Endothelial cell of umbilical vein (primary cell): ENCODE results near the gene ARID2.

Experiments
- EZH2 ChIP-seq: IDR thresholded peaks from 2 replicates; pipeline ENCODE4 v1.6.1; 2012; ENCODE audit warnings: borderline replicate concordance, low read depth, mild to moderate bottlenecking, moderate library complexity, low read length, inconsistent platforms; ENCODE audit not compliant: severe bottlenecking
- JUN ChIP-seq: IDR thresholded peaks from 2 replicates; pipeline ENCODE4 v1.6.1; 2011; ENCODE audit warnings: borderline replicate concordance, low read depth; ENCODE audit not compliant: insufficient read length, insufficient read depth
- POLR2A ChIP-seq: IDR thresholded peaks from 2 replicates; pipeline ENCODE4 v1.6.1; 2012; ENCODE audit warnings: low read depth, mild to moderate bottlenecking, control low read depth, low read length
- POLR2AphosphoS5 ChIP-seq: IDR thresholded peaks from 2 replicates; pipeline ENCODE4 v1.6.1; 2012; ENCODE audit warnings: low read depth, mild to moderate bottlenecking, control low read depth, low read length, moderate library complexity; ENCODE audit not compliant: insufficient read depth
- TF ChIP-seq, protein P1 (sequence below), 2 donors: IDR thresholded peaks; 1 replicate in 1 of 2; 2 replicates in 1 of 2; pipeline ENCODE4 v1.5.1; 2011; ENCODE audit warnings: low read length in 2 of 2, mild to moderate bottlenecking in 2 of 2, moderate library complexity in 2 of 2, control low read depth in 1 of 2, inconsistent platforms in 1 of 2, low read depth in 1 of 2; ENCODE audit not compliant: insufficient read depth in 1 of 2; ENCODE audit errors: extremely low read depth in 1 of 2

GRCh38 chr12:45721369-45721768 is 8.1 kb upstream of the ARID2 start:
- TF ChIP-seq, protein P1, sequence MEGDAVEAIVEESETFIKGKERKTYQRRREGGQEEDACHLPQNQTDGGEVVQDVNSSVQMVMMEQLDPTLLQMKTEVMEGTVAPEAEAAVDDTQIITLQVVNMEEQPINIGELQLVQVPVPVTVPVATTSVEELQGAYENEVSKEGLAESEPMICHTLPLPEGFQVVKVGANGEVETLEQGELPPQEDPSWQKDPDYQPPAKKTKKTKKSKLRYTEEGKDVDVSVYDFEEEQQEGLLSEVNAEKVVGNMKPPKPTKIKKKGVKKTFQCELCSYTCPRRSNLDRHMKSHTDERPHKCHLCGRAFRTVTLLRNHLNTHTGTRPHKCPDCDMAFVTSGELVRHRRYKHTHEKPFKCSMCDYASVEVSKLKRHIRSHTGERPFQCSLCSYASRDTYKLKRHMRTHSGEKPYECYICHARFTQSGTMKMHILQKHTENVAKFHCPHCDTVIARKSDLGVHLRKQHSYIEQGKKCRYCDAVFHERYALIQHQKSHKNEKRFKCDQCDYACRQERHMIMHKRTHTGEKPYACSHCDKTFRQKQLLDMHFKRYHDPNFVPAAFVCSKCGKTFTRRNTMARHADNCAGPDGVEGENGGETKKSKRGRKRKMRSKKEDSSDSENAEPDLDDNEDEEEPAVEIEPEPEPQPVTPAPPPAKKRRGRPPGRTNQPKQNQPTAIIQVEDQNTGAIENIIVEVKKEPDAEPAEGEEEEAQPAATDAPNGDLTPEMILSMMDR (IDR thresholded peaks at IDR 0.05; ENCODE audit: extremely low read depth in 1 of 2, insufficient read depth in 1 of 2, low read depth in 1 of 2, low read length in 2 of 2): no peak
- no peak for TF ChIP-seq POLR2A
- TF ChIP-seq POLR2AphosphoS5: no peak
- no peak for TF ChIP-seq EZH2
- no peak for TF ChIP-seq JUN
